CD1c-positive myeloid dendritic cell (primary cell): ENCODE data around the gene B4GALT1.
"Not testable (repeated sequence)": the region's sequence is repeated elsewhere in the genome, so short reads cannot be mapped to it uniquely, and the experiment has no call there.

Source experiments
- DNase-seq: peaks from one replicate; pipeline ENCODE4 v3.0.0-alpha.2; 2016; ENCODE audit errors: extremely low spot score

B4GALT1 gene

GRCh38 chr9:33161589-33162132 lies 5.5 kb downstream of the B4GALT1 start:
- no peak for DNase-seq

- peak; percentile 88 for DNase-seq
These were observed 6.0 kb downstream of the B4GALT1 start for GRCh38 chr9:33161011-33161588.

GRCh38 chr9:33160446-33160845 lies 6.7 kb downstream of the B4GALT1 start:
- DNase-seq = not testable (repeated sequence)

GRCh38 chr9:33159777-33160127 lies 7.4 kb downstream of the B4GALT1 start:
- DNase-seq = peak; percentile 93

GRCh38 chr9:33158843-33159776 lies 8.0 kb downstream of the B4GALT1 start:
- peak; percentile 91 for DNase-seq

- no peak for DNase-seq
These were observed 8.9 kb downstream of the B4GALT1 start for GRCh38 chr9:33157960-33158842.

GRCh38 chr9:33155393-33155792 lies 11.7 kb downstream of the B4GALT1 start:
- peak; percentile 44 for DNase-seq

- no peak for DNase-seq
These were observed 12.8 kb downstream of the B4GALT1 start for GRCh38 chr9:33154371-33154770.

- DNase-seq = peak; percentile 70
These were observed 13.5 kb downstream of the B4GALT1 start for GRCh38 chr9:33153666-33154065.

- DNase-seq = no peak
These were observed 14.1 kb downstream of the B4GALT1 start for GRCh38 chr9:33153001-33153400.

GRCh38 chr9:33151601-33152000 lies 15.5 kb downstream of the B4GALT1 start:
- DNase-seq = no peak

- peak; percentile 49 for DNase-seq
These were observed 16.1 kb downstream of the B4GALT1 start for GRCh38 chr9:33151007-33151557.

- DNase-seq = peak; percentile 60
These were observed 18.6 kb downstream of the B4GALT1 start for GRCh38 chr9:33148367-33149014.

GRCh38 chr9:33147416-33148169 lies 19.5 kb downstream of the B4GALT1 start:
- no peak for DNase-seq

GRCh38 chr9:33146298-33146697 lies 20.8 kb downstream of the B4GALT1 start:
- DNase-seq = no peak

- DNase-seq = no peak
These were observed 22.6 kb downstream of the B4GALT1 start for GRCh38 chr9:33144551-33144950.

GRCh38 chr9:33143241-33143661 lies 23.9 kb downstream of the B4GALT1 start:
- peak; percentile 37 for DNase-seq

GRCh38 chr9:33142535-33142934 lies 24.6 kb downstream of the B4GALT1 start:
- no peak for DNase-seq

GRCh38 chr9:33140401-33141360 lies 26.5 kb downstream of the B4GALT1 start:
- DNase-seq = no peak
